ENCODE results near the gene LGMN. TPM values are rescaled to one million over a fixed set of nuclear protein-coding genes. Genes with fewer than 3 reads are reported as not detected.

LGMN gene
- total RNA-seq, 2 donors from 2014 or later, result 70.8 to 125 TPM

DNA sequence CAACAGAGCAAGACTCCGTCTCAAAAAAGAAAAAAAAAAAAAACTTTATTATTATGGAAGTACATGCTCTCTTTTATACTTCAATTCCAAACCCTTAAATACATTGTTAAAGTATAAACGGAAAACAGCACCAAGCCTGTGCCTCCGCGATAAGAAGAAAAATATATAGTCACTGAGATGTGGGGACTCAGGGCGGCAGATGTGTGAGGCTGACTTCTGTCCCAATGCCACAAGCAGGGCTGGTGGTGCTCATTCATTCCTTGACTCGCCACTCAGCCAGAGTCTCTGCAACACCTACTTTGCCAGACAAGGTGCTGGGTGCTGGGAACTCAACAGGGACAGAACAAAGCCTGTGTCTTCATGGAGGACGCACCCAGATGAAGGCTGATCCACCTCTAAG lies 13.8 kb downstream of the LGMN start:
- ATAC-seq, result no peak
- no peak for DNase-seq
- intact Hi-C loops (cut with DNase I, micrococcal nuclease), result no loop called here

DNA sequence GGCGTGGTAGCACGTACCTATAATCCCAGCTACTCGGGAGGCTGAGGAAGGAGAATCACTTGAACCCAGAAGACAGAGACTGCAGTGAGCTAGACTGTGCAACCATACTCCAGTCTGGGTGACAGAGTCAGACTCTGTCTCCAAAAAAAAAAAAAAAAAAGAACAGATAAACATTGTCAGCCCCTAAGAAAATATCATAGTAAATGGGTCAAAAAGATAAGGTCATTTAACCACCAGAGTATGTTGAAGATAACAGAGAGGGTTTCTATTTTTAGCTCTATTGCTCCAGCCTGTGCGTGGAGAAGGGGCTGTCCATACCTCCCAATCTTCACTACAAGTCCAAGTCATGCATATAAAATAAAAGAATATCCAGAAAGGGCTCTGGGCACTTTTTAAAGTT lies 15.4 kb downstream of the LGMN start:
- intact Hi-C loops (cut with DNase I, micrococcal nuclease), result no loop called here
- DNase-seq, result no peak
- ATAC-seq, result no peak

DNA sequence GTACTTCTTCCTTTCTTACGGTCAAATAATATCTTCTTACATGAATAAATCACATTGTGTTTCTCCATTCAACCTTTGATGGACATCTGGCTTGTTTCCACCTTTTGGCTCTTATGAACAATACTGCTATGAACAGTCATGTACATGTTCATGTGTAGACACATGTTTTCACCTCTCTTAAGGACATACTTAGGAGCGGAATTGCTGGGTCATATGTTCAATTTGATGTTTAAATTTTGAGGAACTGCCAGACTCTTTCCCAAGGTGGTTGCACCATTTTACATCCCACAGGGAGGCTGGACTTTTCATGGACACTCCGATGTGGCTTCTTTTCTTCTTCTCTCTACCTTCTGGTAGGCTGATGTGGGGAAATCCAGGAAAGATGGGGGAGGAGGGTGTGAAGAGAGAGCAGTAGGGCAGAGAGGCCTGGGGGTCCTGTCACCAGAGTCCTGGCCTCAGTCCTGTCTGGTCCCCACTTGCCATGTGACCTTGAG lies 16.8 kb downstream of the LGMN start:
- DNase-seq (no peak), ATAC-seq (no peak)
- intact Hi-C loops (cut with DNase I, micrococcal nuclease), result no loop called here

DNA sequence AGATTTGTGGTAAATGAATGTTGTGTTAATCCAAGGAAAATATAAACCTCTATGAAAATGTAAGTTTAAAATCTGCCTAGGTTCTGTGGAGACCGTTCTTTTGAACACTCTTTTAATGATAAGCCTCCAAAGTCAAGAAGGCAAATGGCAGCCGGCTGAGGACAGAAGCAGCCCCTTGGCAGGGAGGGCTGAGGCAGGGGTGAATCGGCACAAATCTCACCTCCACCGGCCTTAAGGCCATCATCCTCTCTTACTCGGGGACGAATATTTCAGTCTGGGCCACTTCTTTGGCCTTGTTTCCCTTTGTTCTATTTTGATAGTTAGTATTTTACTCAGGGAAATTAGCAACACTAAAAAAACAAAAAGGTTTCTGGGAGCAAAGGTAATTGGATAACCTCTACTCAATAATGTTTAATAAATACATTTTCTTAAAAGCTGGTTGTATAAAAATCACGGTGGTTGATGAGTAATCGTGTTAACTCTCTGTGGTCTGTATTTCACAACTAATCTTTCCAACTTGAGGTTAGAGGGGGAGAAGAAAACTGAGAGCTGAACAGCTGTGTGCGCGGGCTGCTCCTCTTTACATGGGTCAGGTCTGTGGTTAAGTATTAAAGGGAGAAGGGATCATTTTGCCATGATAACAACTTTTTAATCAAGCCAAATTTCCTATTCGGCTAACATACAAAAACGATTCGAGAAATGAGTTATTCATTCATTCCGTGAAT lies 18.6 kb downstream of the LGMN start:
- DNase-seq, result no peak
- ATAC-seq, result no peak
- intact Hi-C loops (cut with DNase I, micrococcal nuclease), result no loop called here

DNA sequence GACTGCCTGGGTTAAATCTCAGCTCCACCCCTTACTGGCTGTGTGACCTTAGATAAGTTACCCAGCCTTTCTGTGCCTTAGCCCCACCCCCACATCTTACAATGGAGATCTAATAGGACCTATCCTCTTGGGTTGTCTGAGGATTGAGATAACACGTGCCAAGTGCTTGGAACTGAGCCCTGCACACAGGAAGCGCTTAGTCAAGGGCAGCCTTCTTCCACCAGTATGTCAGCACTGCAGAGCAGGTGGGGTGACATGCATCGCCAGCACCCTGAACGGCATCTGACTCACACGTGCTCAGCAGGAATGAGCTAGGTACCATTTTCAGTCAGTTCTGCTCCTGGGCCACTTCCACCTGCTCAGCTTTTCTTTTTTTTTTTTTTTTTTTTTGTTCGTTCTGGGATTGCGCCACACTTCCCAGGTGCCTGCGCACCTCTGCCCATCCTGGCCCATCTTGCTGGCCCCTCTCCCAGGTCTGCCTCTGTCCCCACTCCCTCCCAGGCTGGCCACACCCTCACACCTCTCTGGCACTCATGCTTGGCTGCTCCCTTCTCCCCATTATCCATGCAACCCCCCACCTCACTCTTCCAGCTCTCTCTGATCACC lies 19.6 kb downstream of the LGMN start:
- ATAC-seq, result no peak

DNA sequence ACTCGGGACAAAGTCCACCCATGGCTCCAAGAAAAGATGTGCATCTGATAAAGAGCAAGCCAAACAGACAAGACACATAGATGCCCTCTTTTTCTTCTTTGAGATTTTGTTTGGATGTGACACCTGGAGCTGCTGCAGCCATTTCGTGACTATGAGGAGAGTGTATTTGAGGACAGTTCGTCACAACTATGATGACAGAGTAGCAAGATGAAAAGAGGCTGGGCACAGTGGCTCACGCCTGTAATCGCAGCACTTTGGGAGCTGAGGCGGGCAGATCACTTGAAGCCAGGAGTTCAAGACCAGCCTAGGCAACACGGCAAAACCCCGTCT lies 21.5 kb downstream of the LGMN start:
- DNase-seq (no peak), ATAC-seq (no peak)
- intact Hi-C loops (cut with DNase I, micrococcal nuclease), result no loop called here

More for the DNA sequence above, 19.6 kb downstream of the LGMN start:
- DNase-seq, result no peak
- intact Hi-C loops (cut with DNase I, micrococcal nuclease), result no loop called here

DNA sequence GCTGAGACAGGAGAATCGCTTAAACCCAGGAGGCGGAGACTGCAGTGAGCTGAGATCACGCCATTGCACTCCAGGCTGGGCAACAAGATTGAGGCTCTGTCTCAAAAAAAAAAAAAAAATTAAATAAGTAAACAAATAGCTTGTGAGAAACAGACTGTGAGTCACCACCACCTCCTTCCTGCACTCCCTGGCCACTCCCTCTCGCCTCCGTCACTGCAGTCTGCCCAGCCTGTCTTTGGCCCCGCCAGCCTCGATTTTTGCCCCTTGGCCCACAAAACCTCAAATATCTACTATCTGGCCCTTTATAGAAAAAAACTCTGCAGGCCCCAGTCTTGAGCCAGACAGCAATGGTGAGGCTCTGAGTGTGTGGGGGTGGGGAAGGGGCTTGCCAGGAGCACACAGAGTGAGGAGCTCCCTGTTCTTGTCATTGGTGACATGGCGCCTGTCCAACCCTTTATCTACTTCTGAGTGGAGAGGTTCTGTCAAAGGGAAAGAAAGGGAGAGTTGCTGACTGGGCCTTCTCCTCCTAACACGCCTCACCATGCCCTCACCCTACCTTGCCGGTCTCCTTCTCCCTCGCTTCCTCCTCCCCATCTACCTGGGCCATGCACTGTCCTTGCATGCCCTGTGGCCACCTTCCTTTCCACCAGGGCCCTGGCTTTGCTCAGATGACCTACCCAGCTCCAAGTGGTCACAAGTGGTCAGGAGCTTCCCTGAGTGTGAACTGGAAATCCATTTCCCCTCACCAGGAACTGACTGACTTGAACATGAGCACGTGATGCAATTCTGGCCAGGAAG lies 22.1 kb downstream of the LGMN start:
- ATAC-seq, result peak; percentile 93
- peak; percentile 84 to 90 for DNase-seq
- intact Hi-C loops (cut with DNase I, micrococcal nuclease), result no loop called here

DNA sequence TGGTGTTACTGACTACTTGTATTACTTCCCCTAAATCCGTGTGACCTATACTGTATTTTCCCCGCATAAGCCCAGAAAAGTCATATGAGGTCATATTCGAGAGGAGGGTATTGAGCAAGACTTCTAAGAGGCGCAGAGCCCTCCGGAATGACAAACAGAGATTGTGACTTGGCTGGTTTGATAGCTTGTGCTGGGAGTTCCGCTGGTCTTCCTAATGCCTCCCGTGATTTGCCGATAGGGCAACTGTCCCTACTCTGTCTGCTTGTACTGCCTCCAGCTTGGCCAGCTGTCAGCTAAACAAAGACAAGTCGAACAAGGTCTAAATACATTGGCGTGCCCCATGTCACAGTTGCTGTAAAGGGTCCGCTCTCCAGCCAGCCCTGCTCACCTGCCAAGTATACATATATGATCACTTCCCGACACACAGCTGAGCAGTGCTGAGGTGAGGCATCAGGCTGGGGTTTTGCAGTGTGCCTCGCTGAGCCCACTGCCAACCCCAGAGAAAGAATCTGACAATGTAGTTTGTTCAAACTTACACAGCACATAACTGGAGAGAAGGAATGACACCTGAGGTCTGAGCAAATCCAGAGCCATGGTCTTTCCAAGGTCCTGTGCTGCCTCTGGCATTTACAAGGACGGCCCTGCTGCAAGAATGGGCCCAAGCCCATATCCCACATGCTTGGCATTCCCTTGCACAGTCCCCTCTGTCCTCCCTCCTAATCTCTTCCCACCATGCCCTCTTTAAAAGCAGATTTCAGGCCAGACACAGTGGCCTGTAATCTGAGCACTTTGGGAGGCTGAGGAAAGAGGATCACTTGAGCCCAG lies 23.7 kb downstream of the LGMN start:
- DNase-seq (peak in 1 of 2 donors; percentile 49), ATAC-seq (peak; percentile 10)
- intact Hi-C loops (cut with DNase I, micrococcal nuclease), result no loop called here

DNA sequence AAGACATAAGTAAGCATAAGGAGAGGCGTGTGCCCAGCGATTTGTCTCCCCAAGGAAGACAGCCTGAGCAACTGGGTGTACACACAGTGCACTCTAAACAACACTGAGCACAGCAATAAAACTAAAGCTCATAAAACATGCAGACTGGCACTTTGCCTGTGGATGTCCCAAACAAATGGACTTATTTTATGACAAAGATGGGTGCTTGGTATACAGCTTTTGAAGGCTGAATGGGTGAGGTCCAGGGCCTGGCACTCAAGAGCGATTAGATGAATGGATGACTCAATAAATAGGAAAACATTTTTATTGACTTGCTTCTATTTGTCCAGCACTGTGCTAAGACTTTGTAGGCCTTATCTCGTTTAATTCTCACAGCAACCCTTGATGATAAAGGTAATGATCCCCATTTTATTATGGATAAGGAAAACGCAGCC lies 28.5 kb downstream of the LGMN start:
- intact Hi-C loops (cut with DNase I, micrococcal nuclease), result loop anchor here (5.0 to 10.0 kb wide), 2 partner anchors 62 to 65 kb away; no protein-coding TSS in a partner anchor
- ATAC-seq (peak; percentile 89), DNase-seq (peak; percentile 73 to 87)

DNA sequence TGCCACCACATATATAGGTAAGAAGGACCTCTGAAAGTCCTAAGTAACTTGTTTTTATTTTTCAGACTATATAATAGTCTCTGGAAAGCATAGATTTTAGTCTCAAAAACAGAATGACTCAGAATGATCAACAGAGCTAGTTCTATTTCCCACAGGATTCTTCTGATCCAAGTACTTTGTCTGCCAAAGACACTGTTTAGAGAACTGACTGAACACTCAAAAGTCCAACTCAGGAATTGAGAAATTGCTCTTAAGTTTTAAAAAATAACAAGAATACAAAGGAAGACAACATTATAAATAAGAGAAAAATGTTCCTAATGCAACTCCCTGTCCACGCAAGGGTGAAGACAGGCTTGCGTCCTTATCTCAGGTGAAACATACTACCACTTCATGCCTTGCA lies 29.0 kb downstream of the LGMN start:
- intact Hi-C loops (cut with DNase I, micrococcal nuclease), result loop anchor here (5.0 to 10.0 kb wide), 2 partner anchors 63 to 65 kb away; no protein-coding TSS in a partner anchor
- DNase-seq (no peak), ATAC-seq (no peak)

DNA sequence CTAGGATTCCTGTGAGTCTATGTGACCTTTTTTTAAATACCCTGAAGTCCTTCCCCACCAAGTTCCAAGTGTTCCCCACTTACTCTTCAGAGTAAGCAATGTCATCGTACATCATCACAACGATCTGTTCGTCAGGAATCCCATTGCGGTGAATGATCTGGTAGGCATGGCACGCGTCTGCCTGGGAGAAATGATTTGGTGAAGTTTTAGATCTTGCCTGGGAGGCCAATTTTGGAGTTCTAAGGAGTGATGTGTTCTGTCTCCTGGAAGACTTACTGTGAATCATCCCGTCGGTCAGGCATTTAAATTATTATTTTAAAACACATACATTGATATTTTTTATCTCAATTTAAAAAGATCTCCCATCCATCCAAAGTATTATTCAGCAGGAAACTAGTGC lies 29.8 kb downstream of the LGMN start:
- intact Hi-C loops (cut with DNase I, micrococcal nuclease), result loop anchor here (5.0 to 10.0 kb wide), 2 partner anchors 64 to 66 kb away; no protein-coding TSS in a partner anchor
- ATAC-seq (no peak), DNase-seq (no peak)

DNA sequence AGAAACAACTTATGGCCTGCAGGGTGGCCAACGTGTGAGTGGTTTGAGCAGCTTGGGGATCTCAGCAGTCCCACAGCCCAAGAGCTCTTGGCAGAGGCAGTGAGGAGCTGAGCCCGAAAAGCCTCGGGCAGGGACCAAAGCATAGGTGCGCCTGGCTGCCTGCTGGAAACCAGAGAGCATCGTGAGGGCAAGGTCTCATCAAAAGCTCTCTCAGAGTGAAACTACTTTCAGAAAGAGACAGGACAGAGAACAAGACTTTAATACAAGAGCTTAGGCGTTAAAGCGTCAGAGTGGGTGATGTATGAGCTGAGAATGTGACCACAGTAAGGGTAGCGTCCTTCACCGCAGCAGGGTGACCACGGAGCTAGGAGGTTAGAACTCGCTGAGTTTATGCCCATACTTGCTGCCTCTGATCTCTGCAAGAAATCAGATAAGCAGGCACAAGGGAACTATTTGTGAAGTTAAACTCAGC lies 30.8 kb downstream of the LGMN start:
- intact Hi-C loops (cut with DNase I, micrococcal nuclease), result loop anchor here (5.0 to 10.0 kb wide), 2 partner anchors 65 to 67 kb away; no protein-coding TSS in a partner anchor
- ATAC-seq (no peak), DNase-seq (no peak)

DNA sequence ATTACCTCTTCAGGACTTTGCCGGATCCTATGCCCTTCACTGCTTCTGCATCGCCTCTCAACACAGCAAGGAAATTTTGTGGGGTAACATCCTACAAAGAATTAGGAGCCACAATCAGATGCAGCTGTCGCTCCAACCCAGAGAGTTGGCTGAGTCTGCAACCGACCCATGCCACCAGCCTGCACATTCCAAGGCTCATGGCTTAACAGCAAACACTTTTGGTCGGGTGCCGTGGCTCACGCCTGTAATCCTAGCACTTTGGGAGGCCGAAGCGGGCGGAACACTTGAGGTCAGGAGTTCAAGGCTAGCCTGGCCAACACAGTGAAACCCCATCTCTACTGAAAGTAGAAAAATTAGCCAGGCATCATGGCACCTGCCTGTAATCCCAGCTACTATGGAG lies 32.3 kb downstream of the LGMN start:
- intact Hi-C loops (cut with DNase I, micrococcal nuclease), result loop anchor here (5.0 to 10.0 kb wide), 2 partner anchors 66 to 69 kb away; no protein-coding TSS in a partner anchor

DNA sequence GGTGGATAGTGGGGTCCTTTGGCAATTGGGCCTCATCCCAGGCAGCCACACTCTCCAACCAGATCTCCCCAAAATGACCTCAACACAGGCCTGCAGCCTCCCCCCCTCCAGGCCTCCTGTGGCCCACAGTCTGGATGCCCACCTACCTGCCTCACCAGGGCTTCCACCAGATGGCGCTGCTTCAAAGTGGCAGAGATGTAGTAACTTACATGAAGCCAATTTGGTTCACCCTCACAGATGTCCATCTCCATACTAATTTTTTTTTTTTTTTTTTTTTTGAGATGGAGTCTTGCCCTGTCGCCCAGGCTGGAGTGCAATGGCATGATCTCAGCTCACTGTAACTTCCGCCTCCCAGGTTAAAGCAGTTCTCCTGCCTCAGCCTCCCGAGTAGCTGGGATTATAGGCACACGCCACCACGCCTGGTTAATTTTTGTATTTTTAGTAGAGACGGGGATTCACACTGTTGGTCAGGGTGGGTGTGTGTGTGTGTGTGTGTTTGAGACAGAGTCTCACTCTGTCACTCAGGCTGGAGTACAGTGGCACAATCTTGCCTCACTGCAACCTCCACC lies 33.6 kb downstream of the LGMN start:
- intact Hi-C loops (cut with DNase I, micrococcal nuclease), result loop anchor here (5.0 to 10.0 kb wide), 2 partner anchors 67 to 70 kb away; no protein-coding TSS in a partner anchor
- DNase-seq, result peak; percentile 67 to 92
- peak; percentile 86 for ATAC-seq

More for the DNA sequence above, 32.3 kb downstream of the LGMN start:
- no peak for DNase-seq
- ATAC-seq, result no peak

DNA sequence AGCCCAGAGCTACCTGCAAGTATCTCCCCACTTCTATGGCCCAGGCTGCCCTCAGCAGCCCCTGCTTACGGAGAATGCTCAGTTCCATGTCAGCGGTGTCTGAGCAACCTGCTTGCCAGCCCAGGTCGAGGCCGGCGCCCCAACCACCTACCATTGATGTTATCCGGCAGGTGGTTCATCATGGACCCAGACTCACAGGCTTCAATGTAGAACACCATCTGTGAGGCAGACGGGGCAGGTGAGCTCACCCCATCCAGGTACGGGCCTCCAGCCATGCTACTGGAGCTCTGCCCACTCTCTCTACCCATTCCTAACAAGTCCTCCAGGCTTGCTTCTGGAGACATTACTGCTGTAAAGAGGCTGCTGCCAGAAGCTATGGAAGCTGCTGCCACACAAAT lies 35.8 kb downstream of the LGMN start:
- DNase-seq (no peak), ATAC-seq (no peak)
- intact Hi-C loops (cut with DNase I, micrococcal nuclease), result loop anchor here in 1 of 2 donors (10.0 kb wide), 1 partner anchor 72 kb away; no protein-coding TSS in a partner anchor

DNA sequence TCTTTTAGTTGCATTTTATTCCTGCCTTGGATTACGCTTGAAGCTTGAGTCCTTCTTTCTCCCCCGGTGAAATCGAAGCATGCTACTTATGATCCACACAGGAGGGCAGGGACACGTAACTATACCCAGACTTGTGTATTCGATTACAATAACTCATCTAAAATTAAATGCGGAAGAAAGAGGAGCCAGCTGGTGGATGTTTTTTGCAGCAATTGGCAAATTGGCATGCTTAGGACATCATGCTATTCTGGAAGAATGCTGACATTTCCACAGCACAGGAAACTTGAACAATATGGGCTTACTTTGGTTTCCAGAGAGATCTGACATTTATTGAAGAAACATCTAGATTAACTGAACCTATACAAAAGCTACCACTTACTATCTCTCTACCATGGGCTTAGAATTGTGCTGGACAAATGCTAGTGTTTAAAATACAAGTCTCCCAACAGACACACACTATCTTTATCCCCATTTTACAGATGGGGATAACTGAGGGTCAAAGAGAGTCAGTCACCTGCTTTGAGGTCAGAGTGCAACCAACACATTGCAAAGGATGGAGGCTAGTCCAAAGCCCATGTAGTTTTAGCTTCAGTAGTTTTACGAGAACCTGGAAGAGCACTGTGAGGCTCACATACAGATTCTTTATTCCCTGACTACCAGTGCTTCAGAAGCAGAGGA lies 36.3 kb downstream of the LGMN start:
- DNase-seq, result no peak
- no peak for ATAC-seq
- intact Hi-C loops (cut with DNase I, micrococcal nuclease), result loop anchor here in 1 of 2 donors (10.0 kb wide), 1 partner anchor 73 kb away; no protein-coding TSS in a partner anchor

DNA sequence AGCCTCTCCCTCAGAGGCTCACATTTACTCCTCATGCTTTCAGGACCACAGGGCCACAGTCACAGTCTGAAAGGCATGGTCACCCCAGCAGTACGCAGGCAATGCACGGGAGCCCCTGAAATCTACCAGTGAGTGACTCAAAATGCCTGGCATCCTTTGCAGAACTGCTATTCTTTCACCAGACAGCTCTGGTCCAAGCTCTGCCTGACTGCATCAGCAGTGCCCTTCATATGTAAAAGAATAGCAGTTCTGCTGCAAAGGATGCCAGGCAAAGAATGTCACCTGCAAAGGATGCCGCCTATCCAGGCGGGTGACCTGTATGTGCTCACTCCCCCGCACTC lies 38.5 kb downstream of the LGMN start:
- no peak for ATAC-seq
- intact Hi-C loops (cut with DNase I, micrococcal nuclease), result loop anchor here in 1 of 2 donors (10.0 kb wide), 1 partner anchor 75 kb away; no protein-coding TSS in a partner anchor

More for the DNA sequence above, 38.5 kb downstream of the LGMN start:
- DNase-seq, result no peak
